Mesenchymal stem cell (in vitro differentiated cells and primary cell): ENCODE data around the gene PPP6R3.
"Not testable (repeated sequence)": the region's sequence is repeated elsewhere in the genome, so short reads cannot be mapped to it uniquely, and the experiment has no call there.

ENCODE experiments used
- DNase-seq: peaks from one replicate; pipeline ENCODE4 v3.0.0-alpha.2; 2013
- H2AFZ ChIP-seq: one replicate; pipeline ENCODE4 v1.6.1; 2013; ENCODE audit warnings: low read depth, mild to moderate bottlenecking, control low read depth, inconsistent platforms, low read length, moderate library complexity
- H2AK5ac ChIP-seq: 2 replicates; pipeline ENCODE4 v1.6.1; 2013; ENCODE audit warnings: low read length, moderate library complexity, mild to moderate bottlenecking, inconsistent platforms; ENCODE audit not compliant: severe bottlenecking
- H2BK120ac ChIP-seq: one replicate; pipeline ENCODE4 v1.6.1; 2013; ENCODE audit warnings: low read depth, mild to moderate bottlenecking, inconsistent platforms, low read length, moderate library complexity
- H2BK12ac ChIP-seq, 2 experiments: one replicate each; pipeline ENCODE4 v1.6.1; 2013; ENCODE audit warnings: inconsistent platforms in 2 of 2, low read length in 2 of 2, mild to moderate bottlenecking in 2 of 2, moderate library complexity in 2 of 2, control low read depth in 1 of 2
- H2BK15ac ChIP-seq: one replicate; pipeline ENCODE4 v1.6.1; 2013; ENCODE audit warnings: mild to moderate bottlenecking, low read depth, inconsistent platforms; ENCODE audit not compliant: poor library complexity, severe bottlenecking
- H2BK5ac ChIP-seq: 2 replicates; pipeline ENCODE4 v1.6.1; 2013; ENCODE audit warnings: low read depth, mild to moderate bottlenecking, low read length, control low read depth, inconsistent platforms; ENCODE audit not compliant: poor library complexity, severe bottlenecking
- H3K14ac ChIP-seq, 2 experiments: one replicate each; pipeline ENCODE4 v1.6.1; 2013; ENCODE audit warnings: inconsistent platforms in 2 of 2, low read length in 2 of 2, control low read depth in 1 of 2, mild to moderate bottlenecking in 1 of 2, moderate library complexity in 1 of 2
- H3K18ac ChIP-seq, 2 experiments: one replicate each; pipeline ENCODE4 v1.6.1; 2013; ENCODE audit warnings: inconsistent platforms in 2 of 2, low read length in 2 of 2, control low read depth in 1 of 2, low read depth in 1 of 2, mild to moderate bottlenecking in 1 of 2
- H3K23ac ChIP-seq, 2 experiments: one replicate each; pipeline ENCODE4 v1.6.1; 2013; ENCODE audit warnings: inconsistent platforms in 2 of 2, low read length in 2 of 2, mild to moderate bottlenecking in 2 of 2, moderate library complexity in 2 of 2, control low read depth in 1 of 2
- H3K27ac ChIP-seq: 2 replicates; pipeline ENCODE4 v1.5.1; 2013; ENCODE audit warnings: mild to moderate bottlenecking, moderate library complexity, low read length, control low read depth, inconsistent platforms; ENCODE audit not compliant: poor library complexity, severe bottlenecking
- H3K27me3 ChIP-seq, 2 experiments: 2 replicates each; pipeline versions ENCODE4 v1.6.1 to v1.7.0; 2013; ENCODE audit warnings: low read length in 2 of 2, mild to moderate bottlenecking in 2 of 2, moderate library complexity in 2 of 2, control low read depth in 1 of 2, inconsistent platforms in 1 of 2; ENCODE audit not compliant: control insufficient read depth in 1 of 2, insufficient read depth in 1 of 2
- H3K36me3 ChIP-seq, 2 experiments: 2 replicates each; pipeline versions ENCODE4 v1.6.1 to v1.7.0; 2013; ENCODE audit warnings: low read length in 2 of 2, control low read depth in 1 of 2, inconsistent platforms in 1 of 2, low read depth in 1 of 2, mild to moderate bottlenecking in 1 of 2; ENCODE audit not compliant: insufficient read depth in 2 of 2, control insufficient read depth in 1 of 2
- H3K4ac ChIP-seq, 2 experiments: one replicate each; pipeline ENCODE4 v1.6.1; 2013; ENCODE audit warnings: inconsistent platforms in 2 of 2, low read length in 2 of 2, mild to moderate bottlenecking in 2 of 2, moderate library complexity in 2 of 2, control low read depth in 1 of 2, low read depth in 1 of 2
- H3K4me1 ChIP-seq: 2 replicates; pipeline ENCODE4 v1.6.1; 2013; ENCODE audit warnings: low read depth, low read length, control low read depth; ENCODE audit not compliant: control insufficient read depth, insufficient read depth
- H3K4me2 ChIP-seq: 2 replicates; pipeline ENCODE4 v1.6.1; 2013; ENCODE audit warnings: low read length, mild to moderate bottlenecking, inconsistent platforms; ENCODE audit not compliant: poor library complexity, severe bottlenecking
- H3K4me3 ChIP-seq, 2 experiments: 2 replicates each; pipeline versions ENCODE4 v1.5.1 to v1.7.0; 2013; ENCODE audit warnings: low read length in 2 of 2, mild to moderate bottlenecking in 2 of 2, control low read depth in 1 of 2, low read depth in 1 of 2; ENCODE audit not compliant: insufficient read depth in 1 of 2
- H3K79me1 ChIP-seq: replicated peaks from 2 replicates; pipeline ENCODE4 v1.6.1; 2013; ENCODE audit warnings: mild to moderate bottlenecking, control low read depth, low read length, inconsistent platforms; ENCODE audit not compliant: poor library complexity, severe bottlenecking
- H3K9ac ChIP-seq: 2 replicates; pipeline ENCODE4 v1.7.0; 2013; ENCODE audit warnings: mild to moderate bottlenecking, low read length, moderate library complexity
- H3K9me3 ChIP-seq: 2 replicates; pipeline ENCODE4 v1.7.0; 2013; ENCODE audit warnings: mild to moderate bottlenecking, low read length; ENCODE audit not compliant: control insufficient read depth
- H4K8ac ChIP-seq: one replicate; pipeline ENCODE4 v1.6.1; 2013; ENCODE audit warnings: inconsistent platforms, mild to moderate bottlenecking, low read length, moderate library complexity
- H4K91ac ChIP-seq: one replicate; pipeline ENCODE4 v1.6.1; 2013; ENCODE audit warnings: mild to moderate bottlenecking, low read length, inconsistent platforms
- WGBS: methylation state at CpG from one replicate; pipeline ENCODE4 v1.1.7; 2013; ENCODE audit warnings: mixed read lengths; 5-methylcytosine and 5-hydroxymethylcytosine counted together

The PPP6R3 gene

GRCh38 chr11:68626236-68626635, 165.7 kb downstream of the PPP6R3 start:
- H3K9ac ChIP-seq, H3K79me1 ChIP-seq, H2AK5ac ChIP-seq, H2BK5ac ChIP-seq, H3K18ac ChIP-seq, H3K14ac ChIP-seq, H3K4me3 ChIP-seq, H2AFZ ChIP-seq, H3K9me3 ChIP-seq, H4K8ac ChIP-seq, H3K23ac ChIP-seq, H3K4me2 ChIP-seq, H4K91ac ChIP-seq, H3K4me1 ChIP-seq, DNase-seq, H3K4ac ChIP-seq, H2BK120ac ChIP-seq, H2BK15ac ChIP-seq, H3K27ac ChIP-seq, H3K36me3 ChIP-seq, H2BK12ac ChIP-seq: not testable (repeated sequence)
- 93% methylated on average over 7 of the region's 7 CpGs for WGBS
- H3K27me3 ChIP-seq = peaks cover 3 to 29% of the 10 kb centered on the region in 2 experiments

- not testable (repeated sequence) for H3K36me3 ChIP-seq, H4K8ac ChIP-seq, H3K18ac ChIP-seq, H2BK12ac ChIP-seq, H3K9me3 ChIP-seq, H3K79me1 ChIP-seq, H3K4me1 ChIP-seq, DNase-seq, H3K4me2 ChIP-seq, H3K27ac ChIP-seq, H3K4ac ChIP-seq, H3K4me3 ChIP-seq, H2BK5ac ChIP-seq, H3K14ac ChIP-seq, H2BK15ac ChIP-seq, H2AK5ac ChIP-seq, H2BK120ac ChIP-seq, H3K9ac ChIP-seq, H3K23ac ChIP-seq, H2AFZ ChIP-seq, H4K91ac ChIP-seq
- 85% methylated on average over 4 of the region's 5 CpGs for WGBS
- peaks cover 3 to 46% of the 10 kb centered on the region in 2 experiments for H3K27me3 ChIP-seq
Observed at GRCh38 chr11:68628837-68629236, 168.3 kb downstream of the PPP6R3 start.

- H3K4me2 ChIP-seq = not testable (repeated sequence)
Observed at GRCh38 chr11:68632375-68632774, 171.8 kb downstream of the PPP6R3 start.

GRCh38 chr11:68632802-68633201, 172.2 kb downstream of the PPP6R3 start:
- DNase-seq = peak; percentile 55
- Histone ChIP-seq H3K27me3 (peaks cover 11 to 39% of the 10 kb centered on the region in 2 experiments), H3K9me3 (no peaks in the 10 kb centered on the region), H4K8ac (no peak overlapping the region), H3K9ac (no peak overlapping the region), H2BK120ac (no peak overlapping the region), H2BK5ac (no peak overlapping the region), H3K36me3 (no peaks in the 10 kb centered on the region), H4K91ac (no peak overlapping the region), H2BK15ac (no peak overlapping the region), H3K14ac (no peak overlapping the region), H2BK12ac (no peak overlapping the region), H3K27ac (no peak overlapping the region), H3K23ac (no peak overlapping the region), H2AK5ac (no peak overlapping the region), H3K4ac (no peak overlapping the region), H3K18ac (no peak overlapping the region), H3K4me3 (no peak overlapping the region), H2AFZ (no peak overlapping the region), H3K4me2 (no peak overlapping the region), H3K4me1 (no peaks in the 10 kb centered on the region), H3K79me1 (no peaks in the 10 kb centered on the region)
- 13% methylated on average over 5 of the region's 6 CpGs for WGBS

More at GRCh38 chr11:68632375-68632774, 171.8 kb downstream of the PPP6R3 start:
- H3K27ac ChIP-seq, H2BK12ac ChIP-seq, H3K79me1 ChIP-seq, H3K14ac ChIP-seq, H4K91ac ChIP-seq, H3K4me3 ChIP-seq, DNase-seq, H2BK120ac ChIP-seq, H3K4me1 ChIP-seq, H2BK5ac ChIP-seq, H2BK15ac ChIP-seq, H3K36me3 ChIP-seq, H3K18ac ChIP-seq, H3K9me3 ChIP-seq, H2AK5ac ChIP-seq, H3K23ac ChIP-seq, H3K9ac ChIP-seq, H2AFZ ChIP-seq, H3K4ac ChIP-seq, H4K8ac ChIP-seq: not testable (repeated sequence)
- H3K27me3 ChIP-seq = peaks cover 11 to 41% of the 10 kb centered on the region in 2 experiments
- 87% methylated on average over 8 of the region's 8 CpGs for WGBS
